K562 (cell line): ENCODE measurements around the gene PARP11. TPM values are rescaled to one million over a fixed set of nuclear protein-coding genes. Genes with fewer than 3 reads are reported as not detected.

Experiments
- ATAC-seq: fragments of 200-7000 bp; cut with Tn5 transposase; 3 replicates; pipeline ENCODE4 v1.9.1; 2020; ENCODE audit warnings: moderate library complexity
- BruUV-seq: library from RNA; stranded (reverse); fragments of 400-500 nt; replicated peaks from 2 replicates; lab custom pipeline; 2021; lab: Mats Ljungman, UMichigan
- CTCF ChIA-PET: fragments of 300-600 bp; formaldehyde crosslinking; extraction: SDS; loops from one replicate; lab custom pipeline; 2021; ENCODE audit warnings: low intra/inter-chr PET ratio; lab: Yijun Ruan, JAX
- POLR2A ChIA-PET: fragments of 300-600, 350-650 bp; sonication (Branson Sonifier 250); formaldehyde crosslinking; extraction: SDS; loops from one replicate; lab custom pipeline; 2021; ENCODE audit warnings: antibody characterized with exemption, inconsistent platforms; lab: Yijun Ruan, JAX
- DNase-seq, 4 experiments: peaks; one replicate each; pipeline versions ENCODE4 v3.0.0 to v3.0.0-alpha.2; 2011 to 2018; ENCODE audit warnings: low spot score in 3 of 4, mixed read lengths in 3 of 4; ENCODE audit errors: extremely low read depth in 1 of 4
- FAIRE-seq: peaks from 2 replicates; lab custom pipeline; 2011; peaks lifted over from hg19 to GRCh38; lab: Jason Lieb, UNC
- H2AFZ ChIP-seq: 2 replicates; pipeline ENCODE4 v1.6.0; 2011; ENCODE audit warnings: low read depth, low read length, control low read depth, inconsistent platforms
- H3K27ac ChIP-seq: fragments of 200-600 bp; 3 replicates; pipeline ENCODE4 v1.8.0; 2011; ENCODE audit warnings: low read depth, mild to moderate bottlenecking, control low read depth, inconsistent platforms, low read length, moderate library complexity, mixed read lengths; ENCODE audit errors: extremely low read depth
- H3K27me3 ChIP-seq, 2 experiments: fragments of 300-600 bp in 1 of 2; 2 replicates in 1 of 2; 3 replicates in 1 of 2; pipeline versions ENCODE4 v1.6.0 to v1.8.0; 2011; ENCODE audit warnings: inconsistent platforms in 2 of 2, low read length in 2 of 2, mild to moderate bottlenecking in 1 of 2, mixed read lengths in 1 of 2, moderate library complexity in 1 of 2; ENCODE audit not compliant: control insufficient read depth in 2 of 2, insufficient read depth in 2 of 2
- H3K36me3 ChIP-seq: fragments of 300-600 bp; 3 replicates; pipeline ENCODE4 v1.8.0; 2011; ENCODE audit warnings: mild to moderate bottlenecking, low read length, inconsistent platforms; ENCODE audit not compliant: control insufficient read depth, insufficient read depth
- H3K4me1 ChIP-seq, 2 experiments: fragments of 200-600 bp in 1 of 2; replicated peaks in 1 of 2; 2 replicates in 1 of 2; 3 replicates in 1 of 2; pipeline versions ENCODE4 v1.5.1 to v1.8.0; 2011; ENCODE audit warnings: inconsistent platforms in 2 of 2, low read length in 2 of 2, mild to moderate bottlenecking in 1 of 2, mixed read lengths in 1 of 2, moderate library complexity in 1 of 2; ENCODE audit not compliant: control insufficient read depth in 2 of 2, insufficient read depth in 2 of 2
- H3K4me2 ChIP-seq: 2 replicates; pipeline ENCODE4 v1.6.1; 2011; ENCODE audit warnings: low read length, control low read depth, inconsistent platforms, mixed read lengths; ENCODE audit not compliant: insufficient read depth
- H3K4me3 ChIP-seq: fragments of 200-600 bp; sonication (generic), shearing (Covaris generic); 2 replicates; pipeline ENCODE4 v1.5.1; 2016; ENCODE audit warnings: control low read depth, inconsistent platforms
- H3K79me2 ChIP-seq: fragments of 200-600 bp; 3 replicates; pipeline ENCODE4 v1.8.0; 2011; ENCODE audit warnings: low read length, inconsistent platforms; ENCODE audit not compliant: control insufficient read depth, insufficient read depth
- H3K9ac ChIP-seq, 2 experiments: 2 replicates each; pipeline versions ENCODE4 v1.6.0 to v1.6.1; 2011; ENCODE audit warnings: low read depth in 2 of 2, low read length in 2 of 2, control low read depth in 1 of 2, inconsistent platforms in 1 of 2, mild to moderate bottlenecking in 1 of 2, mixed read lengths in 1 of 2; ENCODE audit not compliant: insufficient read depth in 1 of 2
- H3K9me1 ChIP-seq: one replicate; pipeline ENCODE4 v1.6.0; 2011; ENCODE audit warnings: inconsistent platforms, mild to moderate bottlenecking, low read length, moderate library complexity; ENCODE audit not compliant: control insufficient read depth, insufficient read depth
- H3K9me3 ChIP-seq: replicated peaks from 2 replicates; pipeline ENCODE4 v1.5.1; 2011; ENCODE audit warnings: low read depth, low read length, inconsistent platforms; ENCODE audit not compliant: control insufficient read depth, insufficient read depth
- H4K20me1 ChIP-seq: replicated peaks from 2 replicates; pipeline ENCODE4 v1.6.1; 2011; ENCODE audit warnings: low read length, inconsistent platforms, mixed read lengths; ENCODE audit not compliant: control insufficient read depth, insufficient read depth
- ARNT ChIP-seq, 2 experiments: fragments of 450-650 bp; IDR thresholded peaks; 2 replicates each; pipeline ENCODE4 v1.6.1; 2016; ENCODE audit warnings: mild to moderate bottlenecking in 1 of 2
- ATF7 ChIP-seq: fragments of 450-650 bp; IDR thresholded peaks from 2 replicates; pipeline ENCODE4 v1.7.1; 2014; ENCODE audit warnings: mild to moderate bottlenecking, moderate library complexity
- BDP1 ChIP-seq: IDR thresholded peaks from 3 replicates; pipeline ENCODE4 v1.6.1; 2011; ENCODE audit not compliant: insufficient read length, insufficient read depth
- FOXK1 ChIP-seq: sonication (generic); formaldehyde crosslinking; IDR thresholded peaks from 2 replicates; pipeline ENCODE4 v1.8.0; 2022; ENCODE audit warnings: missing genetic modification reagents, mild to moderate bottlenecking, borderline replicate concordance
- FOXM1 ChIP-seq, 2 experiments: fragments of 450-650 bp in 1 of 2; sonication (generic) in 1 of 2; formaldehyde crosslinking in 1 of 2; IDR thresholded peaks; 2 replicates each; pipeline versions ENCODE4 v1.6.1 to v1.9.0; 2017 to 2022; ENCODE audit warnings: low read depth in 2 of 2, mild to moderate bottlenecking in 2 of 2, missing genetic modification reagents in 1 of 2, moderate library complexity in 1 of 2
- HDAC6 ChIP-seq: IDR thresholded peaks from 2 replicates; pipeline ENCODE4 v1.6.1; 2012; ENCODE audit warnings: low read depth, mild to moderate bottlenecking, control low read depth, inconsistent platforms, low read length, moderate library complexity
- IRF2 ChIP-seq: sonication (generic); formaldehyde crosslinking; IDR thresholded peaks from 2 replicates; pipeline ENCODE4 v1.8.1; 2022; ENCODE audit warnings: mild to moderate bottlenecking, missing genetic modification reagents
- MEF2A ChIP-seq: IDR thresholded peaks from 2 replicates; pipeline ENCODE4 v1.6.1; 2011; ENCODE audit warnings: low read depth, mild to moderate bottlenecking, low read length, moderate library complexity; ENCODE audit not compliant: control insufficient read depth
- NELFE ChIP-seq: IDR thresholded peaks from 2 replicates; pipeline ENCODE4 v1.6.1; 2011; ENCODE audit warnings: mild to moderate bottlenecking; ENCODE audit not compliant: insufficient read depth, insufficient read length
- NR2C1 ChIP-seq, 2 experiments: fragments of 450-650 bp; IDR thresholded peaks; 2 replicates each; pipeline ENCODE4 v1.6.1; 2017; ENCODE audit warnings: mild to moderate bottlenecking in 2 of 2, antibody characterized with exemption in 1 of 2, inconsistent platforms in 1 of 2, missing compliant biosample characterization in 1 of 2, missing genetic modification characterization in 1 of 2
- PHB2 ChIP-seq: fragments of 450-650 bp; IDR thresholded peaks from 2 replicates; pipeline ENCODE4 v1.6.1; 2017; ENCODE audit warnings: low read depth
- POLR3G ChIP-seq: IDR thresholded peaks from 2 replicates; pipeline ENCODE4 v1.6.1; 2011; ENCODE audit not compliant: insufficient read length, insufficient replicate concordance; ENCODE audit errors: extremely low read depth
- SAP30 ChIP-seq: fragments of 200-600 bp; sonication (generic); IDR thresholded peaks from 2 replicates; pipeline ENCODE4 v1.6.1; 2012; ENCODE audit warnings: borderline replicate concordance, low read depth, mild to moderate bottlenecking, moderate library complexity, low read length, control low read depth, inconsistent platforms; ENCODE audit not compliant: insufficient read depth, poor library complexity, severe bottlenecking
- SMARCA5 ChIP-seq: fragments of 450-650 bp; IDR thresholded peaks from 2 replicates; pipeline ENCODE4 v1.6.1; 2016
- STAT5A ChIP-seq: IDR thresholded peaks from 2 replicates; pipeline ENCODE4 v1.6.1; 2012; ENCODE audit warnings: low read length, inconsistent platforms, borderline replicate concordance
- TRIM24 ChIP-seq, 2 experiments: fragments of 450-650 bp; IDR thresholded peaks; 2 replicates each; pipeline ENCODE4 v1.6.1; 2016
- ZNF780A ChIP-seq: fragments of 250-450 bp; sonication (Bioruptor Pico); IDR thresholded peaks from 2 replicates; pipeline ENCODE4 v1.5.0; 2021; ENCODE audit warnings: mild to moderate bottlenecking
- WGBS: fragments of 100-300 bp; shearing (Covaris generic); methylation state at CpG from one replicate; pipeline ENCODE4 v1.1.6; 2016; ENCODE audit warnings: low coverage, mixed read lengths; ENCODE audit not compliant: insufficient coverage; ENCODE audit errors: missing lambda C conversion rate; 5-methylcytosine and 5-hydroxymethylcytosine counted together
- in situ Hi-C: fragments of 300-500 bp; cut with MboI; formaldehyde crosslinking; loops from 4 replicates; pipeline ENCODE4 v1.15.0; 2018; ENCODE audit warnings: inconsistent platforms, mixed read lengths
- intact Hi-C: fragments of 100-400 bp; cut with micrococcal nuclease; formaldehyde crosslinking; loops from 2 replicates; pipeline ENCODE4 v1.14.2; 2022
- polyA plus RNA-seq, 8 experiments: library from polyadenylated mRNA; depleted of rRNA in 4 of 8; stranded (reverse) in 5 of 8; unstranded in 3 of 8; fragments of >200 nt; fragmentation: Nextera tagmentation in 2 of 8; fragmentation: Illumina TruSeq in 1 of 8; extraction: Ambion mirVana in 2 of 8; extraction: Trizol in 1 of 8; gene quantifications; 2 replicates each; pipeline versions ENCODE4 v1.2.1 to v1.2.3, GENCODE V29; 2011 to 2014; ENCODE audit warnings: inconsistent platforms in 1 of 8, missing spikeins in 1 of 8
- total RNA-seq, 7 experiments: library from RNA; depleted of rRNA in 6 of 7; stranded (reverse); fragments of >200 nt in 6 of 7; fragmentation: Illumina TruSeq in 2 of 7; extraction: Trizol in 2 of 7; gene quantifications; 2 replicates each; pipeline versions ENCODE4 v1.2.1 to v1.2.3, GENCODE V29; 2011 to 2021; ENCODE audit warnings: low replicate concordance in 1 of 7
- TF ChIP-seq, protein P1 (sequence below): sonication (generic); formaldehyde crosslinking; IDR thresholded peaks from 2 replicates; pipeline ENCODE4 v1.8.0; 2022; ENCODE audit warnings: mild to moderate bottlenecking, low read depth, missing genetic modification reagents

PARP11 gene
- total and polyA plus RNA-seq, 9 of the 15 experiments (the other 6 are each of a cell fraction or from before 2014, with no cell fraction given), result 0.40 to 2.5 (median 1.4) TPM

DNA sequence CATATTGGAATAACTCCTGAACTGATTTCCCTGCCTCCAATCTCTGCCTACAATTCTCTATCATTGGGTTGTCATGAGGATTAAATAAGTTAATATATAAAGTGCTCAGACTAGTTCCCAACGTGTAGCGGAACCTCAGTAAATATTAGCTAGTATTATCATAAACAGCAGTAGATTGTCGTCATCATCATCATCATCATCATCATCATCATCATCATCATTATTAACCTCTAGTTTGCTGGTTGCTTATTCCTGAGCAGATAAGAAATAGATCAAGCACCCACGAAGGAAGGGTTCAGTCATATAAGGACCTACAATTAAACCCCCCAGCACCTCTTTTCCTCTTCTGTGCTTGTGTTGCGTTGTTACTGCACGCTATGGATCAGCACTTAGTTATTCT is 48.8 kb upstream of the PARP11 start:
- H3K79me2 ChIP-seq, result no peaks in the 10 kb centered on the region
- no peak for FAIRE-seq
- in situ Hi-C loops (no loop called here), intact Hi-C loops (no loop called here)
- no peak overlapping the region for H3K27ac ChIP-seq
- no peaks in the 10 kb centered on the region for H3K9me3 ChIP-seq
- no peak overlapping the region for H3K4me3 ChIP-seq
- H3K4me2 ChIP-seq, result no peak overlapping the region
- DNase-seq, result no peak
- H3K4me1 ChIP-seq, result no peaks in the 10 kb centered on the region
- ChIA-PET POLR2A (no interaction called here), CTCF (no interaction called here)
- H3K9me1 ChIP-seq, result no peaks in the 10 kb centered on the region
- H3K9ac ChIP-seq, result no peak overlapping the region
- H2AFZ ChIP-seq, result no peak overlapping the region
- no peaks in the 10 kb centered on the region for H3K36me3 ChIP-seq
- 2% methylated on average over 5 of the region's 6 CpGs for WGBS
- H4K20me1 ChIP-seq, result no peaks in the 10 kb centered on the region
- ATAC-seq, result no peak
- no peak for TF ChIP-seq PHB2
- TF ChIP-seq MEF2A, result no peak
- no peak for TF ChIP-seq STAT5A
- TF ChIP-seq BDP1, result no peak
- no TSS peak for BruUV-seq
- H3K27me3 ChIP-seq, result peaks cover 0 to 11% of the 10 kb centered on the region in 2 experiments; a peak in 1 of 5 replicates

DNA sequence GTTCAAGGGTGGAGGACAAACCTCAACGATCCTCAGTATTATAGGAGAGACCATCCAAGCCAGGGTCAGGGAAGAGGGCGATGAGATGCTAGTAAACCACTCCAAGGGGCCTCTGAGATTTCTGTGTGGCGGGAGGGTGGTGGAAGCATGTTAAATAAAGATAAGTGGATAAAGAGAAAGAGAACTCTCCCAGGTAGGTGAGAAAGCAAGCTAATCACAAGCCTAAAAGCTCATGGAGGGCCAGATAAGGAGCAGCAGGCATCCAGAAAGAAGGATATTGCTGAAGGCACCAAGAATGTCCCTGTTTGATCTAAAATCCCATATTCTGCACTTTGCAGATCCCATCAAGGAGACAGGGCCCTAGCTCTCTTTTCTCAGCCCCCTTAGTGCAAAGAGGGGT is 48.3 kb upstream of the PARP11 start:
- Histone ChIP-seq H4K20me1 (no peaks in the 10 kb centered on the region), H3K9ac (no peak overlapping the region), H3K9me3 (no peaks in the 10 kb centered on the region), H3K4me3 (no peak overlapping the region), H3K4me1 (no peaks in the 10 kb centered on the region), H3K4me2 (no peak overlapping the region), H3K79me2 (no peaks in the 10 kb centered on the region), H2AFZ (no peak overlapping the region), H3K9me1 (no peaks in the 10 kb centered on the region), H3K36me3 (no peaks in the 10 kb centered on the region), H3K27ac (no peak overlapping the region), H3K27me3 (peaks cover 0 to 11% of the 10 kb centered on the region in 2 experiments; a peak in 1 of 5 replicates)
- ATAC-seq (no peak), FAIRE-seq (no peak), DNase-seq (no peak)
- ChIA-PET POLR2A (no interaction called here), CTCF (no interaction called here)
- in situ Hi-C loops (no loop called here), intact Hi-C loops (no loop called here)
- WGBS, result 0% methylated on average over 2 of the region's 3 CpGs
- no TSS peak for BruUV-seq
- TF ChIP-seq NR2C1 (IDR thresholded peaks at IDR 0.05) (no peak), NR2C1 (tag; IDR thresholded peaks at IDR 0.05) (no peak), SAP30 (no peak), POLR3G (no peak), FOXM1 (IDR thresholded peaks at IDR 0.05; ENCODE audit: low read depth) (no peak), FOXM1 (CRISPR knock-in tag; IDR thresholded peaks at IDR 0.05; ENCODE audit: low read depth) (no peak), MEF2A (no peak), NELFE (no peak), ZNF780A (CRISPR knock-in tag) (no peak), FOXK1 (CRISPR knock-in tag) (no peak), ARNT (IDR thresholded peaks at IDR 0.05) (no peak), IRF2 (no peak), ATF7 (no peak), TRIM24 (IDR thresholded peaks at IDR 0.05) (no peak), SMARCA5 (no peak), HDAC6 (no peak)
- TF ChIP-seq, protein P1, sequence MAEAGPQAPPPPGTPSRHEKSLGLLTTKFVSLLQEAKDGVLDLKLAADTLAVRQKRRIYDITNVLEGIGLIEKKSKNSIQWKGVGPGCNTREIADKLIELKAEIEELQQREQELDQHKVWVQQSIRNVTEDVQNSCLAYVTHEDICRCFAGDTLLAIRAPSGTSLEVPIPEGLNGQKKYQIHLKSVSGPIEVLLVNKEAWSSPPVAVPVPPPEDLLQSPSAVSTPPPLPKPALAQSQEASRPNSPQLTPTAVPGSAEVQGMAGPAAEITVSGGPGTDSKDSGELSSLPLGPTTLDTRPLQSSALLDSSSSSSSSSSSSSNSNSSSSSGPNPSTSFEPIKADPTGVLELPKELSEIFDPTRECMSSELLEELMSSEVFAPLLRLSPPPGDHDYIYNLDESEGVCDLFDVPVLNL, result no peak
